Chondrocyte (in vitro differentiated cells): Measurements from ENCODE around the gene STRIP1. TPM values are rescaled to one million over a fixed set of nuclear protein-coding genes. Genes with fewer than 3 reads are reported as not detected.

Experiments
- DNase-seq: peaks from one replicate; pipeline ENCODE4 v3.0.0; 2021; ENCODE audit warnings: mixed read lengths, low spot score
- H3K27ac Mint-ChIP-seq: one replicate; pipeline ENCODE4 v1.8.0; 2021; ENCODE audit warnings: mild to moderate bottlenecking, moderate library complexity, mixed read lengths; ENCODE audit not compliant: unreplicated experiment
- H3K27me3 Mint-ChIP-seq: 2 replicates; pipeline ENCODE4 v1.8.0; 2021; ENCODE audit warnings: low read depth, mixed read lengths
- H3K36me3 Mint-ChIP-seq: 2 replicates; pipeline ENCODE4 v1.8.0; 2021; ENCODE audit warnings: low read depth, mixed read lengths
- H3K4me1 Mint-ChIP-seq: 2 replicates; pipeline ENCODE4 v1.8.0; 2021; ENCODE audit warnings: low read depth, mild to moderate bottlenecking, mixed read lengths
- H3K4me3 Mint-ChIP-seq: one replicate; pipeline ENCODE4 v1.8.0; 2021; ENCODE audit warnings: mild to moderate bottlenecking, moderate library complexity, mixed read lengths; ENCODE audit not compliant: unreplicated experiment
- H3K9me3 Mint-ChIP-seq: 2 replicates; pipeline ENCODE4 v1.8.0; 2021; ENCODE audit warnings: low read depth, mixed read lengths
- total RNA-seq: library from RNA; stranded (reverse); gene quantifications from 3 replicates; pipeline ENCODE4 v1.2.1, GENCODE V29; 2021
- TF ChIP-seq, protein P1 (sequence below): fragments of 200-600 bp; sonication (generic); IDR thresholded peaks from 2 replicates; pipeline ENCODE4 v1.5.0; 2021; ENCODE audit warnings: antibody characterized with exemption, mild to moderate bottlenecking, moderate library complexity

The STRIP1 gene
- total RNA-seq, 1 donor from 2014 or later: 40.2 TPM

GRCh38 chr1:110050602-110051261 lies 16.3 kb downstream of the STRIP1 start:
- Mint-ChIP-seq H3K9me3 (no peaks in the 10 kb centered on the region), H3K4me3 (no peak overlapping the region), H3K4me1 (peaks cover 27% of the 10 kb centered on the region), H3K36me3 (peaks cover 38% of the 10 kb centered on the region), H3K27me3 (no peaks in the 10 kb centered on the region), H3K27ac (no peak overlapping the region)
- no peak for DNase-seq
- TF ChIP-seq, protein P1, sequence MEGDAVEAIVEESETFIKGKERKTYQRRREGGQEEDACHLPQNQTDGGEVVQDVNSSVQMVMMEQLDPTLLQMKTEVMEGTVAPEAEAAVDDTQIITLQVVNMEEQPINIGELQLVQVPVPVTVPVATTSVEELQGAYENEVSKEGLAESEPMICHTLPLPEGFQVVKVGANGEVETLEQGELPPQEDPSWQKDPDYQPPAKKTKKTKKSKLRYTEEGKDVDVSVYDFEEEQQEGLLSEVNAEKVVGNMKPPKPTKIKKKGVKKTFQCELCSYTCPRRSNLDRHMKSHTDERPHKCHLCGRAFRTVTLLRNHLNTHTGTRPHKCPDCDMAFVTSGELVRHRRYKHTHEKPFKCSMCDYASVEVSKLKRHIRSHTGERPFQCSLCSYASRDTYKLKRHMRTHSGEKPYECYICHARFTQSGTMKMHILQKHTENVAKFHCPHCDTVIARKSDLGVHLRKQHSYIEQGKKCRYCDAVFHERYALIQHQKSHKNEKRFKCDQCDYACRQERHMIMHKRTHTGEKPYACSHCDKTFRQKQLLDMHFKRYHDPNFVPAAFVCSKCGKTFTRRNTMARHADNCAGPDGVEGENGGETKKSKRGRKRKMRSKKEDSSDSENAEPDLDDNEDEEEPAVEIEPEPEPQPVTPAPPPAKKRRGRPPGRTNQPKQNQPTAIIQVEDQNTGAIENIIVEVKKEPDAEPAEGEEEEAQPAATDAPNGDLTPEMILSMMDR: no peak

DNA sequence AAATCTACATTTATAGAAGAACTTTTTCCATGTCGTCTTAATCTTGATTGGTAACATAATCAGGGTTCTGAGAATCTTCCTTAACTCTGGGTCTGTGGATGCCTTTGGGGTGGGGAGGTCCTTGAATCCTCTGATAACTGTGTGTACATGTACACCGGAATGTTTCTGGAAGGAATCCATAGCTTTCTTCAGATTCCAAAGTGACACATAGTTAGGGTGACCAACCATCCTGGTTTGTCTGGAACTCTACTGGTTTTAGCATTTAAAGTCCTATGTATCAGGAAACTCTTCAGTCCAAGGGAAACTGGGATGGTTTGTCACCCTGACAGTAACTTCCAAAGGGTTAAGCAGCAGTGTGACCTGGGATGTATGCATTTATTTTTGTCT lies 16.8 kb downstream of the STRIP1 start:
- Mint-ChIP-seq H3K4me3 (no peak overlapping the region), H3K27ac (peak overlapping the region; percentile 5), H3K36me3 (peaks cover 38% of the 10 kb centered on the region), H3K9me3 (no peaks in the 10 kb centered on the region), H3K4me1 (peaks cover 31% of the 10 kb centered on the region), H3K27me3 (no peaks in the 10 kb centered on the region)
- TF ChIP-seq, protein P1: no peak
- no peak for DNase-seq

DNA sequence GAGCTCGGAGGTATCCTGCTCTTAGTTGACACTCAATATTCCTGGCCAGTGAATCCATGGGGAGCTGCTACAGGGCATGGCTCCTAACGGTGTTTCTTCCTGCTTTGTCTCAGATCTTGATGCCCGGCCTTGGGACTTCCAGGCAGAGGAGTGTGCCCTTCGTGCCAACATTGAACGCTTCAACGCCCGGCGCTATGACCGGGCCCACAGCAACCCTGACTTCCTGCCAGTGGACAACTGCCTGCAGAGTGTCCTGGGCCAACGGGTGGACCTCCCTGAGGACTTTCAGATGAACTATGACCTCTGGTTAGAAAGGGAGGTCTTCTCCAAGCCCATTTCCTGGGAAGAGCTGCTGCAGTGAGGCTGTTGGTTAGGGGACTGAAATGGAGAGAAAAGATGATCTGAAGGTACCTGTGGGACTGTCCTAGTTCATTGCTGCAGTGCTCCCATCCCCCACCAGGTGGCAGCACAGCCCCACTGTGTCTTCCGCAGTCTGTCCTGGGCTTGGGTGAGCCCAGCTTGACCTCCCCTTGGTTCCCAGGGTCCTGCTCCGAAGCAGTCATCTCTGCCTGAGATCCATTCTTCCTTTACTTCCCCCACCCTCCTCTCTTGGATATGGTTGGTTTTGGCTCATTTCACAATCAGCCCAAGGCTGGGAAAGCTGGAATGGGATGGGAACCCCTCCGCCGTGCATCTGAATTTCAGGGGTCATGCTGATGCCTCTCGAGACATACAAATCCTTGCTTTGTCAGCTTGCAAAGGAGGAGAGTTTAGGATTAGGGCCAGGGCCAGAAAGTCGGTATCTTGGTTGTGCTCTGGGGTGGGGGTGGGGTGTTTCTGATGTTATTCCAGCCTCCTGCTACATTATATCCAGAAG lies 19.4 kb downstream of the STRIP1 start:
- peak overlapping the region; percentile 49 for H3K27ac Mint-ChIP-seq
- no peaks in the 10 kb centered on the region for H3K9me3 Mint-ChIP-seq
- no peak for DNase-seq
- H3K4me1 Mint-ChIP-seq: peaks cover 41% of the 10 kb centered on the region
- no peak overlapping the region for H3K4me3 Mint-ChIP-seq
- H3K27me3 Mint-ChIP-seq: no peaks in the 10 kb centered on the region
- TF ChIP-seq, protein P1: peak; percentile 92
- peaks cover 37% of the 10 kb centered on the region for H3K36me3 Mint-ChIP-seq

DNA sequence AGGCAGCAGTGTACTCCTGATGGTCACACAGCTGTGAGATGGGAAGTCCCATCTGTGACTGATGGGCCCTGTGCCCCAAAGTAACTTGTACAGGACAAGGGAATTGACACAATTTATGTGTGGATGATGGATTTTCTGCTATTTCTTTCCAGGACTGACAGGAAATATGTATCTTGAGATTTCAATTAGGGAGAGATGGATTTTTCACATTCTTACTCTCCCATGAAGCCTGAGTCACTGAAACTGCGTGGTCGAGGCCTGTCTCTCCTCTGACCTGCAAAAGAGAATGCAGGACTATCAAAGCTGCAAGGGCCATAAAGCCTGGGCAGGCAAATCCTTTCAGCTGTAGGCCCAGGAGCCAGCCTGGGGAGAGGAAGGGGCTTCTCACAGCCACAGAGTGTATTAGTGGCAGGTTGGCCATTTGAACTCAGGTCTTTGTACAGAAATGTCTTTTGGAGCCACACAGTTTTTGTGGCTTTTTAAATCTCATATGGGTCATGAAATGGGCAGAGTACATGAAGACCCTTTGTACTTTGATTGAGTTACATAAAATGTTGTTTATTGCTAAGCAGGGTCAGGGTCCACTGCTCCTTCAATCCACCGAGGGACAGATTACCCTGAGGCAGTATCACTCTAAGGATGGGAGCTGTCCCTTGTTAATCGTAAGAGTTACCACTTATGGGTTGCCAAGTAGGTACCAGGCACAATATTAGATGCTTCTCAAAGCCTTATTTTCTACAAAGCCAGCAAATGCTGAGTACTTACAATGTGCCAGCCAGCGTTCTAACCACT lies 21.3 kb downstream of the STRIP1 start:
- Mint-ChIP-seq H3K27me3 (no peaks in the 10 kb centered on the region), H3K36me3 (peaks cover 38% of the 10 kb centered on the region), H3K4me3 (no peak overlapping the region), H3K9me3 (no peaks in the 10 kb centered on the region), H3K27ac (peak overlapping the region; percentile 83), H3K4me1 (peaks cover 40% of the 10 kb centered on the region)
- TF ChIP-seq, protein P1: no peak
- no peak for DNase-seq

DNA sequence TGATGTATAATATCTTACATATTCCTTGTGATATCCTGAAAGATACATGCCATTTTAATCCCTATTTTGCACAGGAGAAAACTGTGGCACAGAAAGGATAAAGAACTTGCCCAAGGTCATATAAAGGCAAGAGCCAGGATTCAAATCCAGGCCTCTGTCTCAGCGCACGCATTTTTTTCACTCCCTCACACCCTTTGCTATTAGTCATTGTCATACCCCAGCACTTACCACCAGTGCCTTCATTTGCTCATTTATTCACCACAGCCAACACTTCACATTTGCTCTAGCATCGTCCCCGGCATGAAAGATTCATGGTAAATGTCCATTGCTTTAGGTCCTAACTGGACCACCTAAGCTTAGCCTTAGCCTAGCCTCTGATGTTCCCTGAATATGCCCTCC lies 21.9 kb downstream of the STRIP1 start:
- TF ChIP-seq, protein P1: no peak
- Mint-ChIP-seq H3K4me3 (no peak overlapping the region), H3K9me3 (no peaks in the 10 kb centered on the region), H3K36me3 (peaks cover 36% of the 10 kb centered on the region), H3K4me1 (peaks cover 34% of the 10 kb centered on the region), H3K27me3 (no peaks in the 10 kb centered on the region), H3K27ac (peak overlapping the region; percentile 59)
- no peak for DNase-seq
